GM18505 (cell line): ENCODE measurements around the gene SYT2.

ENCODE experiments used
- ATAC-seq: cut with Tn5 transposase; IDR thresholded peaks from one replicate; pipeline ENCODE4 v1.9.1; 2021; ENCODE audit not compliant: unreplicated experiment
- POLR2A ChIP-seq: IDR thresholded peaks from 4 replicates; pipeline ENCODE4 v1.6.1; 2011; ENCODE audit warnings: borderline replicate concordance; ENCODE audit not compliant: insufficient read depth, insufficient read length; ENCODE audit errors: extremely low read depth

Gene SYT2

GRCh38 chr1:202680586-202681352 lies 29.5 kb downstream of the SYT2 start:
- no peak for ATAC-seq
- no peak for TF ChIP-seq POLR2A

GRCh38 chr1:202679406-202680177 lies 30.7 kb downstream of the SYT2 start:
- TF ChIP-seq POLR2A, result no peak
- ATAC-seq, result no peak

GRCh38 chr1:202677433-202677832 lies 32.8 kb downstream of the SYT2 start:
- ATAC-seq, result no peak

GRCh38 chr1:202673531-202673930 lies 36.7 kb downstream of the SYT2 start:
- no peak for TF ChIP-seq POLR2A
- no peak for ATAC-seq

More at GRCh38 chr1:202677433-202677832, 32.8 kb downstream of the SYT2 start:
- no peak for TF ChIP-seq POLR2A

- ATAC-seq, result no peak
- TF ChIP-seq POLR2A, result no peak
These were observed 38.9 kb downstream of the SYT2 start for GRCh38 chr1:202671399-202671798.

- no peak for ATAC-seq
- TF ChIP-seq POLR2A, result no peak
These were observed 44.8 kb downstream of the SYT2 start for GRCh38 chr1:202665417-202665816.

- no peak for TF ChIP-seq POLR2A
- ATAC-seq, result no peak
These were observed 46.2 kb downstream of the SYT2 start for GRCh38 chr1:202664083-202664482.

GRCh38 chr1:202663131-202663530 lies 47.1 kb downstream of the SYT2 start:
- ATAC-seq, result no peak
- no peak for TF ChIP-seq POLR2A

GRCh38 chr1:202662081-202662480 lies 48.2 kb downstream of the SYT2 start:
- TF ChIP-seq POLR2A, result no peak

GRCh38 chr1:202661136-202661845 lies 49.0 kb downstream of the SYT2 start:
- ATAC-seq, result no peak
- no peak for TF ChIP-seq POLR2A

More at GRCh38 chr1:202662081-202662480, 48.2 kb downstream of the SYT2 start:
- no peak for ATAC-seq

GRCh38 chr1:202659974-202660373 lies 50.3 kb downstream of the SYT2 start:
- no peak for ATAC-seq
- TF ChIP-seq POLR2A, result no peak

- TF ChIP-seq POLR2A, result no peak
- no peak for ATAC-seq
These were observed 50.7 kb downstream of the SYT2 start for GRCh38 chr1:202659541-202659940.

GRCh38 chr1:202658769-202659168 lies 51.5 kb downstream of the SYT2 start:
- TF ChIP-seq POLR2A, result no peak
- ATAC-seq, result no peak
